H1 (cell line): ENCODE data around the gene KLHL40. TPM values are rescaled to one million over a fixed set of nuclear protein-coding genes. Genes with fewer than 3 reads are reported as not detected.

Experiments used
- CTCF ChIA-PET: fragments of 300-600 bp; sonication (Branson Sonifier 250); formaldehyde crosslinking; loops from one replicate; lab custom pipeline; 2021; ENCODE audit not compliant: partially characterized antibody; lab: Charles Lee
- POLR2A ChIA-PET: fragments of 300-600 bp; sonication (Branson Sonifier 250); formaldehyde crosslinking; loops from one replicate; lab custom pipeline; 2021; ENCODE audit warnings: inconsistent platforms; ENCODE audit not compliant: partially characterized antibody; lab: Charles Lee
- DNase-seq, 2 experiments: peaks; one replicate each; pipeline versions ENCODE4 v3.0.0 to v3.0.0-alpha.2; 2010 to 2022; ENCODE audit warnings: low spot score in 2 of 2, low read depth in 1 of 2, mixed read lengths in 1 of 2
- FAIRE-seq: peaks from 2 replicates; lab custom pipeline; 2011; peaks lifted over from hg19 to GRCh38; lab: Jason Lieb, UNC
- H2AFZ ChIP-seq: 2 replicates; pipeline ENCODE4 v1.8.1; 2012; ENCODE audit warnings: low read length, inconsistent platforms
- H2AK5ac ChIP-seq: 2 replicates; pipeline ENCODE4 v1.6.1; 2013; ENCODE audit warnings: low read depth, low read length
- H2BK120ac ChIP-seq: replicated peaks from 2 replicates; pipeline ENCODE3; 2013; ENCODE audit warnings: low read depth, low read length, inconsistent platforms
- H2BK12ac ChIP-seq: 2 replicates; pipeline ENCODE4 v1.6.1; 2013; ENCODE audit warnings: low read depth, low read length
- H2BK15ac ChIP-seq: 2 replicates; pipeline ENCODE4 v1.6.1; 2013; ENCODE audit warnings: low read length
- H2BK20ac ChIP-seq: 2 replicates; pipeline ENCODE4 v1.6.1; 2013; ENCODE audit warnings: low read length
- H2BK5ac ChIP-seq: 2 replicates; pipeline ENCODE4 v1.6.1; 2013; ENCODE audit warnings: low read depth, low read length
- H3K14ac ChIP-seq: 2 replicates; pipeline ENCODE4 v1.6.1; 2013; ENCODE audit warnings: inconsistent platforms; ENCODE audit not compliant: insufficient read length
- H3K18ac ChIP-seq: 2 replicates; pipeline ENCODE4 v1.6.1; 2013; ENCODE audit warnings: low read length; ENCODE audit errors: extremely low read depth
- H3K23ac ChIP-seq: 2 replicates; pipeline ENCODE4 v1.6.1; 2013; ENCODE audit warnings: inconsistent platforms; ENCODE audit not compliant: insufficient read length
- H3K23me2 ChIP-seq: 2 replicates; pipeline ENCODE4 v1.6.1; 2013; ENCODE audit warnings: low read depth, low read length
- H3K27ac ChIP-seq: 2 replicates; pipeline ENCODE4 v1.6.1; 2011; ENCODE audit warnings: low read depth, low read length, inconsistent platforms
- H3K27me3 ChIP-seq, 4 experiments: replicated peaks in 1 of 4; 1 replicate in 1 of 4; 2 replicates in 3 of 4; pipeline versions ENCODE4 v1.6.1 to v1.8.1; 2011 to 2013; ENCODE audit warnings: low read length in 3 of 4, mild to moderate bottlenecking in 3 of 4, inconsistent platforms in 2 of 4, mixed read lengths in 2 of 4, moderate library complexity in 1 of 4; ENCODE audit not compliant: control insufficient read depth in 3 of 4, insufficient read depth in 3 of 4; ENCODE audit errors: extremely low read depth in 1 of 4
- H3K36me3 ChIP-seq, 4 experiments: 2 replicates each; pipeline versions ENCODE4 v1.6.1 to v1.8.1; 2011 to 2013; ENCODE audit warnings: mild to moderate bottlenecking in 4 of 4, low read length in 3 of 4, moderate library complexity in 2 of 4, control low read depth in 1 of 4, inconsistent platforms in 1 of 4; ENCODE audit not compliant: insufficient read depth in 4 of 4, control insufficient read depth in 2 of 4
- H3K4ac ChIP-seq: replicated peaks from 2 replicates; pipeline ENCODE3; 2013; ENCODE audit warnings: low read length, low read depth, mixed read lengths, inconsistent platforms; ENCODE audit not compliant: insufficient read length
- H3K4me1 ChIP-seq, 4 experiments: replicated peaks in 1 of 4; 1 replicate in 1 of 4; 2 replicates in 3 of 4; pipeline versions ENCODE4 v1.6.1 to v1.8.1; 2011 to 2013; ENCODE audit warnings: low read length in 3 of 4, inconsistent platforms in 2 of 4, mixed read lengths in 1 of 4; ENCODE audit not compliant: insufficient read depth in 4 of 4, control insufficient read depth in 3 of 4
- H3K4me2 ChIP-seq, 2 experiments: 2 replicates each; pipeline versions ENCODE4 v1.6.1 to v1.8.1; 2011 to 2013; ENCODE audit warnings: low read depth in 2 of 2, low read length in 2 of 2, control low read depth in 1 of 2, inconsistent platforms in 1 of 2, mild to moderate bottlenecking in 1 of 2; ENCODE audit not compliant: insufficient read depth in 1 of 2
- H3K4me3 ChIP-seq, 4 experiments: fragments of 200-600, 300-600 bp in 1 of 4; sonication (generic), shearing (Covaris generic), sonication (Bioruptor Twin) in 1 of 4; 2 replicates each; pipeline versions ENCODE4 v1.5.1 to v1.8.1; 2011 to 2016; ENCODE audit warnings: low read length in 4 of 4, low read depth in 3 of 4, control low read depth in 2 of 4, inconsistent platforms in 2 of 4, mild to moderate bottlenecking in 2 of 4, mixed read lengths in 1 of 4, moderate library complexity in 1 of 4; ENCODE audit not compliant: insufficient read depth in 2 of 4; ENCODE audit errors: extremely low read depth in 1 of 4
- H3K56ac ChIP-seq: replicated peaks from 2 replicates; pipeline ENCODE3; 2013; ENCODE audit warnings: low read depth, mild to moderate bottlenecking, mixed read lengths, low read length, inconsistent platforms; ENCODE audit not compliant: insufficient read length
- H3K79me1 ChIP-seq: 2 replicates; pipeline ENCODE4 v1.6.1; 2013; ENCODE audit warnings: low read depth, low read length, control low read depth
- H3K79me2 ChIP-seq, 2 experiments: 2 replicates each; pipeline versions ENCODE4 v1.6.1 to v1.8.1; 2012 to 2013; ENCODE audit warnings: low read length in 2 of 2, mild to moderate bottlenecking in 2 of 2, inconsistent platforms in 1 of 2; ENCODE audit not compliant: insufficient read depth in 2 of 2, control insufficient read depth in 1 of 2
- H3K9ac ChIP-seq, 4 experiments: replicated peaks in 1 of 4; 1 replicate in 1 of 4; 2 replicates in 3 of 4; pipeline versions ENCODE4 v1.6.1 to v1.8.1; 2011 to 2013; ENCODE audit warnings: low read depth in 3 of 4, low read length in 3 of 4, control low read depth in 2 of 4, mild to moderate bottlenecking in 2 of 4, moderate library complexity in 2 of 4, inconsistent platforms in 1 of 4; ENCODE audit errors: extremely low read depth in 1 of 4
- H3K9me3 ChIP-seq, 2 experiments: 2 replicates each; pipeline versions ENCODE4 v1.6.1 to v1.8.1; 2012 to 2013; ENCODE audit warnings: mild to moderate bottlenecking in 2 of 2, moderate library complexity in 2 of 2, control low read depth in 1 of 2, inconsistent platforms in 1 of 2, low read depth in 1 of 2, low read length in 1 of 2, mixed read lengths in 1 of 2; ENCODE audit not compliant: insufficient read depth in 2 of 2
- H4K20me1 ChIP-seq, 2 experiments: replicated peaks in 1 of 2; 2 replicates each; pipeline versions ENCODE3 to v1.8.1; 2011 to 2013; ENCODE audit warnings: inconsistent platforms in 2 of 2, low read length in 2 of 2, mild to moderate bottlenecking in 1 of 2; ENCODE audit not compliant: insufficient read depth in 2 of 2, control insufficient read depth in 1 of 2
- H4K5ac ChIP-seq: 2 replicates; pipeline ENCODE4 v1.6.1; 2013; ENCODE audit warnings: low read length, low read depth, mixed read lengths, inconsistent platforms; ENCODE audit not compliant: insufficient read length
- H4K8ac ChIP-seq: 2 replicates; pipeline ENCODE4 v1.8.0; 2013; ENCODE audit warnings: mild to moderate bottlenecking, moderate library complexity, low read length, inconsistent platforms; ENCODE audit not compliant: insufficient read depth; ENCODE audit errors: extremely low read depth
- H4K91ac ChIP-seq: replicated peaks from 2 replicates; pipeline ENCODE3; 2013; ENCODE audit warnings: low read length, mixed read lengths, inconsistent platforms; ENCODE audit not compliant: insufficient read length
- ATF2 ChIP-seq: IDR thresholded peaks from 2 replicates; pipeline ENCODE4 v1.6.1; 2012; ENCODE audit warnings: low read length, inconsistent platforms
- CEBPB ChIP-seq: IDR thresholded peaks from 2 replicates; pipeline ENCODE4 v1.6.1; 2012; ENCODE audit warnings: low read depth, low read length
- HDAC6 ChIP-seq: IDR thresholded peaks from one replicate; pipeline ENCODE4 v1.7.1; 2012; ENCODE audit warnings: low read depth, mild to moderate bottlenecking, inconsistent platforms, low read length, moderate library complexity
- MAFK ChIP-seq: IDR thresholded peaks from 2 replicates; pipeline ENCODE4 v1.6.1; 2012; ENCODE audit warnings: low read depth, mild to moderate bottlenecking, improper control_type of control experiment, low read length
- MAX ChIP-seq: IDR thresholded peaks from 2 replicates; pipeline ENCODE4 v1.6.1; 2012; ENCODE audit warnings: inconsistent platforms
- SP2 ChIP-seq: IDR thresholded peaks from 2 replicates; pipeline ENCODE4 v1.6.1; 2012; ENCODE audit warnings: mild to moderate bottlenecking, low read length, inconsistent platforms
- WGBS, 2 experiments: shearing (Covaris generic) in 1 of 2; methylation state at CpG; one replicate each; pipeline versions ENCODE4 v1.1.6 to v1.1.7; 2013 to 2015; ENCODE audit warnings: low lambda C conversion rate in 2 of 2, mixed read lengths in 2 of 2, inconsistent platforms in 1 of 2, low coverage in 1 of 2, missing lambda C conversion rate in 1 of 2; ENCODE audit not compliant: insufficient replicate concordance in 2 of 2, insufficient coverage in 1 of 2, insufficient read length in 1 of 2; ENCODE audit errors: extremely low coverage in 1 of 2, missing lambda C conversion rate in 1 of 2; 5-methylcytosine and 5-hydroxymethylcytosine counted together
- polyA plus RNA-seq, 7 experiments: library from polyadenylated mRNA; depleted of rRNA in 3 of 7; stranded (reverse) in 5 of 7; unstranded in 2 of 7; fragments of >200 nt in 5 of 7; fragments of 200-250 nt in 2 of 7; gene quantifications; 1 replicate in 5 of 7; 2 replicates in 1 of 7; 4 replicates in 1 of 7; pipeline versions ENCODE4 v1.2.1 to v1.2.3, GENCODE V29; 2011 to 2013; ENCODE audit warnings: missing spikeins in 2 of 7, mixed read lengths in 2 of 7
- total RNA-seq: library from RNA; stranded (reverse); fragmentation: NEBNext Ultra II Directional; extraction: Animal tissue kit (Norgen Biotek cat#: 25700); gene quantifications from 2 replicates; pipeline ENCODE4 v1.2.1, GENCODE V29; 2021
- TF ChIP-seq, protein P1 (sequence below), 3 experiments: IDR thresholded peaks; 1 replicate in 2 of 3; 2 replicates in 1 of 3; pipeline versions ENCODE4 v1.5.1 to v1.6.1; 2011; ENCODE audit warnings: low read length in 3 of 3, mild to moderate bottlenecking in 3 of 3, inconsistent platforms in 2 of 3, low read depth in 1 of 3, moderate library complexity in 1 of 3; ENCODE audit not compliant: insufficient read depth in 1 of 3; ENCODE audit errors: control extremely low read depth in 1 of 3

KLHL40 gene
- total and polyA plus RNA-seq, 2 of the 8 experiments (the other 6 are each of a cell fraction or from before 2014, with no cell fraction given) = 0.02 TPM; not detected in 1

GRCh38 chr3:42691816-42692666, 6.7 kb downstream of the KLHL40 start:
- Histone ChIP-seq H3K4me3 (no peak overlapping the region), H2BK12ac (no peak overlapping the region), H3K27me3 (0 out of 7 replicates have a peak, but pooled peaks cover 0 to 2% (median 0%) of the 10 kb centered on the region in 4 experiments), H3K18ac (no peak overlapping the region), H2AK5ac (no peak overlapping the region), H2AFZ (no peak overlapping the region), H3K23ac (no peak overlapping the region), H3K79me1 (no peaks in the 10 kb centered on the region), H3K4ac (no peak overlapping the region), H3K56ac (no peak overlapping the region), H2BK5ac (no peak overlapping the region), H3K23me2 (no peaks in the 10 kb centered on the region), H3K4me1 (peaks cover 0 to 10% (median 4%) of the 10 kb centered on the region in 4 experiments; a peak in 4 of 7 replicates), H4K5ac (no peak overlapping the region), H3K79me2 (no peaks in the 10 kb centered on the region), H4K8ac (no peak overlapping the region; the same call in 1 of the 2 replicates), H3K36me3 (no peaks in the 10 kb centered on the region), H2BK20ac (no peak overlapping the region), H2BK15ac (no peak overlapping the region), H3K9ac (no peak overlapping the region), H3K9me3 (no peaks in the 10 kb centered on the region), H3K4me2 (no peak overlapping the region), H4K91ac (no peak overlapping the region), H4K20me1 (no peaks in the 10 kb centered on the region), H3K27ac (no peak overlapping the region), H2BK120ac (no peak overlapping the region), H3K14ac (no peak overlapping the region)
- ChIA-PET CTCF (interaction anchor here (1.1 to 3.3 kb wide), 3 partner anchors 44 to 59 kb away, joined by 3 to 14 read pairs (median 6); no protein-coding TSS in a partner anchor), POLR2A (no interaction called here)
- 88% methylated on average over 13 of the region's 13 CpGs; no CpG with 5 or more reads in 1 of the 2 experiments for WGBS, 2 experiments
- FAIRE-seq (no peak), DNase-seq (no peak)
- TF ChIP-seq HDAC6 = no peak
- no peak for TF ChIP-seq SP2
- no peak for TF ChIP-seq CEBPB
- no peak for TF ChIP-seq ATF2
- no peak for TF ChIP-seq MAX
- TF ChIP-seq MAFK = no peak
- TF ChIP-seq, protein P1, sequence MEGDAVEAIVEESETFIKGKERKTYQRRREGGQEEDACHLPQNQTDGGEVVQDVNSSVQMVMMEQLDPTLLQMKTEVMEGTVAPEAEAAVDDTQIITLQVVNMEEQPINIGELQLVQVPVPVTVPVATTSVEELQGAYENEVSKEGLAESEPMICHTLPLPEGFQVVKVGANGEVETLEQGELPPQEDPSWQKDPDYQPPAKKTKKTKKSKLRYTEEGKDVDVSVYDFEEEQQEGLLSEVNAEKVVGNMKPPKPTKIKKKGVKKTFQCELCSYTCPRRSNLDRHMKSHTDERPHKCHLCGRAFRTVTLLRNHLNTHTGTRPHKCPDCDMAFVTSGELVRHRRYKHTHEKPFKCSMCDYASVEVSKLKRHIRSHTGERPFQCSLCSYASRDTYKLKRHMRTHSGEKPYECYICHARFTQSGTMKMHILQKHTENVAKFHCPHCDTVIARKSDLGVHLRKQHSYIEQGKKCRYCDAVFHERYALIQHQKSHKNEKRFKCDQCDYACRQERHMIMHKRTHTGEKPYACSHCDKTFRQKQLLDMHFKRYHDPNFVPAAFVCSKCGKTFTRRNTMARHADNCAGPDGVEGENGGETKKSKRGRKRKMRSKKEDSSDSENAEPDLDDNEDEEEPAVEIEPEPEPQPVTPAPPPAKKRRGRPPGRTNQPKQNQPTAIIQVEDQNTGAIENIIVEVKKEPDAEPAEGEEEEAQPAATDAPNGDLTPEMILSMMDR (IDR thresholded peaks at IDR 0.05; ENCODE audit: control extremely low read depth in 1 of 3, insufficient read depth in 1 of 3, low read depth in 1 of 3, low read length in 3 of 3) = no peak
